C4-2B (cell line): ENCODE results near the gene TMX2.

Source experiments
- ZFX ChIP-seq: fragments of 450-650 bp; IDR thresholded peaks from 2 replicates; pipeline ENCODE4 v1.6.1; 2017
- TF ChIP-seq, protein P1 (sequence below): fragments of 450-650 bp; conservative IDR thresholded peaks from 2 replicates; pipeline ENCODE4 v1.5.1; 2017; ENCODE audit warnings: mild to moderate bottlenecking

DNA sequence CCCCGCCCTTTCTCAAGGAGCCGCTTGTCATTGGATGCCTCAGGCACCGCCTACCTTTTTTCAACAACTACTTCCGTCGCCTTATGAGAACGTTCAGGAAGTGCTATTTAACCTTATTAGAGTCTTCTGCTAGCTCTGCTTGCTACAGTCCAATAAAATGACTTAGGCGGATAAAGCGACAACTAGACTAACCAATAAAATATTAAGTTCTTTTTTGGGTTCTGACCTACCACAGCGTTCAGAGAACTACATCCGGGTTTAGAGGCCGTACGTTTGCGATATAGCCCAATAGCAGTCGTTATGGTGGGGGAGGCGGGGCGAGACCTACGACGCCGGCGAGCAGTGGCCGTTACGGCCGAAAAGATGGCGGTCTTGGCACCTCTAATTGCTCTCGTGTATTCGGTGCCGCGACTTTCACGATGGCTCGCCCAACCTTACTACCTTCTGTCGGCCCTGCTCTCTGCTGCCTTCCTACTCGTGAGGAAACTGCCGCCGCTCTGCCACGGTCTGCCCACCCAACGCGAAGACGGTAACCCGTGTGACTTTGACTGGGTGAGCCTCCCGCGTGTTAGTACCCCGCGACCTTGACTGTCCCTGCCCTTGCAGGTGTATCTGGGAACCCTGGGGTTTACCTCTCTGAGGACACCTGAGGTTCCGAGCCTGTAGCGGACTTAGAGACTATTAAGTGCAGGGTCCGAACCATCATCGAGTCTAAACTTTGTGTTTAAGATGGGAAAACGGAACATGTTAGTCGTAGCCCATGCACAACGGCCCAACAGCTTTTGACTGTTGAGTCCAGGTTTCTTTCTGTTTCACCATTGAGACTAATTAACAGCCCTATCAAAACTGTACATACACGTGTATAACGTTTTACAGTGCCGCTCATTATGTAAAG, at the start of gene TMX2:
- TF ChIP-seq, protein P1, sequence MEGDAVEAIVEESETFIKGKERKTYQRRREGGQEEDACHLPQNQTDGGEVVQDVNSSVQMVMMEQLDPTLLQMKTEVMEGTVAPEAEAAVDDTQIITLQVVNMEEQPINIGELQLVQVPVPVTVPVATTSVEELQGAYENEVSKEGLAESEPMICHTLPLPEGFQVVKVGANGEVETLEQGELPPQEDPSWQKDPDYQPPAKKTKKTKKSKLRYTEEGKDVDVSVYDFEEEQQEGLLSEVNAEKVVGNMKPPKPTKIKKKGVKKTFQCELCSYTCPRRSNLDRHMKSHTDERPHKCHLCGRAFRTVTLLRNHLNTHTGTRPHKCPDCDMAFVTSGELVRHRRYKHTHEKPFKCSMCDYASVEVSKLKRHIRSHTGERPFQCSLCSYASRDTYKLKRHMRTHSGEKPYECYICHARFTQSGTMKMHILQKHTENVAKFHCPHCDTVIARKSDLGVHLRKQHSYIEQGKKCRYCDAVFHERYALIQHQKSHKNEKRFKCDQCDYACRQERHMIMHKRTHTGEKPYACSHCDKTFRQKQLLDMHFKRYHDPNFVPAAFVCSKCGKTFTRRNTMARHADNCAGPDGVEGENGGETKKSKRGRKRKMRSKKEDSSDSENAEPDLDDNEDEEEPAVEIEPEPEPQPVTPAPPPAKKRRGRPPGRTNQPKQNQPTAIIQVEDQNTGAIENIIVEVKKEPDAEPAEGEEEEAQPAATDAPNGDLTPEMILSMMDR, result no peak
- TF ChIP-seq ZFX, result no peak
